ENCODE results near the gene LGR5. TPM values are rescaled to one million over a fixed set of nuclear protein-coding genes. Genes with fewer than 3 reads are reported as not detected.

LGR5 gene
- total and polyA plus RNA-seq, 10 of the 15 experiments (the other 5 are each of a cell fraction or from before 2014, with no cell fraction given), result 2.1 TPM; not detected in 9

- SMC1A ChIA-PET (ENCODE audit: uncharacterized antibody, unreplicated experiment), result no interaction called here
- RAD21 ChIA-PET (ENCODE audit: unreplicated experiment), result interaction anchor here (1.1 kb wide), 1 partner anchor 35 kb away, joined by 4 read pairs; no protein-coding TSS in a partner anchor
- POLR2A ChIA-PET, result no interaction called here
- H3K36me3 ChIP-seq (ENCODE audit: control insufficient read depth in 2 of 2, insufficient read depth in 2 of 2, low read length in 1 of 2), result no peaks in the 10 kb centered on the region
- no TSS peak for BruUV-seq (replicated peaks)
- H3K79me2 ChIP-seq (ENCODE audit: control insufficient read depth, insufficient read depth, low read length), result no peaks in the 10 kb centered on the region
- H4K20me1 ChIP-seq (ENCODE audit: control insufficient read depth, insufficient read depth), result no peaks in the 10 kb centered on the region
- DNase-seq (ENCODE audit: low read depth, low spot score) (no peak), FAIRE-seq (no peak), ATAC-seq (no peak)
- no peak for TF ChIP-seq HCFC1 (IDR thresholded peaks at IDR 0.05; ENCODE audit: low read length)
- TF ChIP-seq MEF2B (IDR thresholded peaks at IDR 0.05; ENCODE audit: partially characterized antibody, poor library complexity, severe bottlenecking), result no peak
- no peak for TF ChIP-seq SMARCA5 (IDR thresholded peaks at IDR 0.05)
- no peak for TF ChIP-seq NFIC (IDR thresholded peaks at IDR 0.05; ENCODE audit: low read depth, low read length)
- TF ChIP-seq LARP7 (IDR thresholded peaks at IDR 0.05), result no peak
- 16% methylated on average over 17 of the region's 17 CpGs for WGBS (ENCODE audit: insufficient coverage, insufficient replicate concordance, low lambda C conversion rate, missing lambda C conversion rate)
- no peak overlapping the region for H3K4me2 ChIP-seq (ENCODE audit: control insufficient read depth, insufficient read depth)
- no peak overlapping the region for H3K4me3 ChIP-seq
- CTCF ChIA-PET, result no interaction called here
- peaks cover 10 to 12% of the 10 kb centered on the region in 2 experiments for H3K27me3 ChIP-seq (replicated peaks in 1 of 2; ENCODE audit: control insufficient read depth in 2 of 2, insufficient read depth in 2 of 2, low read length in 1 of 2)
- intact Hi-C loops (cut with micrococcal nuclease; ENCODE audit: unreplicated experiment) (no loop called here), in situ Hi-C loops (cut with MboI) (no loop called here)
- no peak overlapping the region for H3K9ac ChIP-seq (ENCODE audit: control insufficient read depth, insufficient read depth, low read length)
- H3K4me1 ChIP-seq (ENCODE audit: control insufficient read depth, insufficient read depth, low read length), result no peaks in the 10 kb centered on the region
- peaks cover 4% of the 10 kb centered on the region; the same call in 2 of the 3 replicates for H3K9me3 ChIP-seq (replicated peaks; ENCODE audit: control insufficient read depth, insufficient read depth, low read length)
- no peak overlapping the region for H2AFZ ChIP-seq (ENCODE audit: control insufficient read depth, low read depth, low read length)
- H3K27ac ChIP-seq (ENCODE audit: control insufficient read depth, insufficient read depth), result no peak overlapping the region
Observed at GRCh38 chr12:71438670-71439361, 782 bp upstream of the LGR5 start.

- no TSS peak for BruUV-seq (replicated peaks)
- no peak overlapping the region for H3K9ac ChIP-seq (ENCODE audit: control insufficient read depth, insufficient read depth, low read length)
Observed at GRCh38 chr12:71439362-71439612, 311 bp upstream of the LGR5 start.

More at GRCh38 chr12:71439362-71439612, 311 bp upstream of the LGR5 start:
- POLR2A ChIA-PET, result no interaction called here
- Histone ChIP-seq H4K20me1 (ENCODE audit: control insufficient read depth, insufficient read depth) (no peaks in the 10 kb centered on the region), H3K27me3 (replicated peaks in 1 of 2; ENCODE audit: control insufficient read depth in 2 of 2, insufficient read depth in 2 of 2, low read length in 1 of 2) (peaks cover 10 to 12% of the 10 kb centered on the region in 2 experiments), H2AFZ (ENCODE audit: control insufficient read depth, low read depth, low read length) (no peak overlapping the region), H3K9me3 (replicated peaks; ENCODE audit: control insufficient read depth, insufficient read depth, low read length) (peaks cover 4% of the 10 kb centered on the region; the same call in 2 of the 3 replicates), H3K36me3 (ENCODE audit: control insufficient read depth in 2 of 2, insufficient read depth in 2 of 2, low read length in 1 of 2) (no peaks in the 10 kb centered on the region), H3K27ac (ENCODE audit: control insufficient read depth, insufficient read depth) (no peak overlapping the region), H3K79me2 (ENCODE audit: control insufficient read depth, insufficient read depth, low read length) (no peaks in the 10 kb centered on the region), H3K4me2 (ENCODE audit: control insufficient read depth, insufficient read depth) (no peak overlapping the region), H3K4me3 (no peak overlapping the region), H3K4me1 (ENCODE audit: control insufficient read depth, insufficient read depth, low read length) (no peaks in the 10 kb centered on the region)
- intact Hi-C loops (cut with micrococcal nuclease; ENCODE audit: unreplicated experiment) (no loop called here), in situ Hi-C loops (cut with MboI) (no loop called here)
- DNase-seq (ENCODE audit: low read depth, low spot score) (no peak), FAIRE-seq (no peak), ATAC-seq (no peak)
- CTCF ChIA-PET, result no interaction called here
- WGBS (ENCODE audit: insufficient coverage, insufficient replicate concordance, low lambda C conversion rate, missing lambda C conversion rate), result 31% methylated on average over 14 of the region's 17 CpGs
- SMC1A ChIA-PET (ENCODE audit: uncharacterized antibody, unreplicated experiment), result no interaction called here
- TF ChIP-seq MTA2 (IDR thresholded peaks at IDR 0.05; ENCODE audit: low read depth), result no peak
- TF ChIP-seq NR2F1 (conservative IDR thresholded peaks at IDR 0.05), result no peak
- TF ChIP-seq, protein P1, sequence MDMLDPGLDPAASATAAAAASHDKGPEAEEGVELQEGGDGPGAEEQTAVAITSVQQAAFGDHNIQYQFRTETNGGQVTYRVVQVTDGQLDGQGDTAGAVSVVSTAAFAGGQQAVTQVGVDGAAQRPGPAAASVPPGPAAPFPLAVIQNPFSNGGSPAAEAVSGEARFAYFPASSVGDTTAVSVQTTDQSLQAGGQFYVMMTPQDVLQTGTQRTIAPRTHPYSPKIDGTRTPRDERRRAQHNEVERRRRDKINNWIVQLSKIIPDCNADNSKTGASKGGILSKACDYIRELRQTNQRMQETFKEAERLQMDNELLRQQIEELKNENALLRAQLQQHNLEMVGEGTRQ (IDR thresholded peaks at IDR 0.05; ENCODE audit: borderline replicate concordance, low read depth, low read length), result no peak
- RAD21 ChIA-PET (ENCODE audit: unreplicated experiment), result interaction anchor here (1.1 kb wide), 1 partner anchor 35 kb away, joined by 4 read pairs; no protein-coding TSS in a partner anchor

Measured in GM12878 (cell line).